NOMO-1 treated with dmso at 0.1 percent for 144 hours (cell line): ENCODE results near the gene C19orf25.

Source experiments
- DNase-seq: peaks from one replicate; lab custom pipeline; 2025; ENCODE audit not compliant: unreplicated experiment; lab: John Stamatoyannopoulos, UW

The C19orf25 gene

GRCh38 chr19:1466461-1467214, 12.4 kb downstream of the C19orf25 start:
- DNase-seq: no peak

DNA sequence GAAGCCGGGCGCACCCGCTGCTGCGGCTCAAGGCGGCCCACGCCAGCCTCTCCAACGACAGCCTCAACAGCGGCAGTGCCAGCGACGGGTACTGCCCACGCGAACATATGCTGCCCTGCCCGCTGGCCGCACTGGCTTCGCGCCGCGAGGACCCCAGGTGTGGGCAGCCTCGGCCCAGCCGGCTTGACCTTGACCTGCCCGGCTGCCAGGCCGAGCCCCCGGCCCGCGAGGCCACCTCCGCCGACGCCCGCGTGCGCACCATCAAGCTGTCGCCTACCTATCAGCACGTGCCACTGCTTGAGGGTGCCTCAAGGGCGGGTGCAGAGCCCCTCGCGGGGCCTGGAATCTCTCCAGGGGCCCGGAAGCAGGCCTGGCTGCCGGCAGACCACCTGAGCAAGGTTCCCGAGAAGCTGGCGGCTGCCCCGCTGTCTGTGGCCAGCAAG, 13.0 kb downstream of the C19orf25 start:
- DNase-seq: no peak

DNA sequence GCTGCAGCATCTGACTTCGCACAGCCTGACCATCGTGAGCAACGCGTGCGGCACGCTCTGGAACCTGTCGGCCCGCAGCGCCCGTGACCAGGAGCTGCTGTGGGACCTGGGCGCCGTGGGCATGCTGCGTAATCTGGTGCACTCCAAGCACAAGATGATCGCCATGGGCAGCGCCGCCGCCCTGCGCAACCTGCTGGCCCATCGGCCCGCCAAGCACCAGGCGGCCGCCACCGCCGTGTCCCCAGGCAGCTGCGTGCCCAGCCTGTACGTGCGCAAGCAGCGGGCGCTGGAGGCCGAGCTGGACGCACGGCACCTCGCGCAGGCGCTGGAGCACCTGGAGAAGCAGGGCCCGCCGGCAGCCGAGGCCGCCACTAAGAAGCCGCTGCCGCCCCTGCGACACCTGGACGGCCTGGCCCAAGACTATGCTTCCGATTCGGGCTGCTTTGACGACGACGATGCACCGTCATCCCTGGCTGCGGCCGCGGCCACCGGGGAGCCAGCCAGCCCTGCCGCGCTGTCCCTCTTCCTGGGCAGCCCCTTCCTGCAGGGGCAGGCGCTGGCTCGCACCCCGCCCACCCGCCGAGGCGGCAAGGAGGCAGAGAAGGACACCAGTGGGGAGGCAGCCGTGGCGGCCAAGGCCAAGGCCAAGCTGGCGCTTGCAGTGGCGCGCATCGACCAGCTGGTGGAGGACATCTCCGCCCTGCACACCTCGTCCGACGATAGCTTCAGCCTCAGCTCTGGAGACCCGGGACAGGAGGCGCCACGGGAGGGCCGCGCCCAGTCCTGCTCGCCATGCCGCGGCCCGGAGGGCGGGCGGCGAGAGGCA, 13.6 kb downstream of the C19orf25 start:
- DNase-seq: no peak

DNA sequence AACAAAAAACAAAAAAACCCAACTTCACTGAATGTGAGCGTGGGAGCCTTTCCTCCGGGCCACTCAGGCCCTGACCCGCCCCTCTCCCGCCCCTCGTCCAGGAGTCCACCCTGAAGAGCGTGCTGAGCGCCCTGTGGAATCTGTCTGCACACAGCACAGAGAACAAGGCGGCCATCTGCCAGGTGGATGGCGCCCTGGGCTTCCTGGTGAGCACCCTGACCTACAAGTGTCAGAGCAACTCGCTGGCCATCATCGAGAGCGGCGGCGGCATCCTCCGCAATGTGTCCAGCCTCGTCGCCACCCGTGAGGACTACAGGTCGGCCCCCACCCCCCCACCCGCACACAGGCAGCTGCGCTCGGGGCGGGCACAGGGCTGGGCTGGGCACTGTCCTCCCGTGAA, 17.2 kb downstream of the C19orf25 start:
- no peak for DNase-seq

DNA sequence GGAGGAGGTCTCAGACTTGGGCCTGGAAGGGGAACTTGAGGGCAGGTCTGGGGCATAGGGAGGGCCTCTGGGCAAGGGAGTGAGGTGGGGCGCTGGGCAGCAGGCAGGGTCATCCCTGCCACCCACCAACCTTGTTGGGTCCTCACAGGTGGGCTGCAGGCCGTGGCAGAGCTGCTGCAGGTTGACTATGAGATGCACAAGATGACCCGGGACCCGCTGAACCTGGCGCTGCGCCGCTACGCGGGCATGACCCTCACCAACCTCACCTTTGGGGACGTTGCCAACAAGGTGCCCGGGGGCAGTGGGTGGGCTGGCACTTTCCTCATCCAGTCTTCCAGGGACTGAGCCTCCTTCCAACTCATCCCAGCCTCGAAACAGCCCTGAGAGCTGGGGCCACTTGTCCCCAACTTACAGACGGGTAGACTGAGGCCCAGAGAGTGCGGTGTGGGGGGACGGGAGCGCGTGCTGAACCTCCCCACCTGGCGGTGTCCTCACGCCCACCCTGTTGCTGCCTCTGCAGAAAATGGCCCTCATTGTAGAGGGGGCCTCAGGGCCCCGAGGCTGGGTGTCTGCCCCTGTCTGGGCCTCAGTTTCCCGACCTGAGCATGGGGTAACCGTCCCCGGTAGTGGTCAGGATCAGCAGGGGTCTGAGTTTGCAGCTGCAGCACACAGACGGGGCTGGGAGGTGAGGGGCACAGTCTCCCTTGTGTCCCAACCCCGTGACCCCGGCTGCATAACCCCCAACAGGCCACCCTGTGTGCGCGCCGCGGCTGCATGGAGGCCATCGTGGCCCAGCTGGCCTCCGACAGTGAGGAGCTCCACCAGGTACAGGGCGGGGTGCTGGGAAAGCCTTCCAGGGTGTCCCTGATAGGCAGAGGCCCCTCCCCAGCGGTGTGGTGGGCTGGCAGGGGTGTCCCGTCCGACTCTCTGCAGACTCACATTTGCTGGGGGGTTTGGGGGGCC, 18.7 kb downstream of the C19orf25 start:
- no peak for DNase-seq

- DNase-seq: no peak
These were observed 19.5 kb downstream of the C19orf25 start for GRCh38 chr19:1459479-1459878.

DNA sequence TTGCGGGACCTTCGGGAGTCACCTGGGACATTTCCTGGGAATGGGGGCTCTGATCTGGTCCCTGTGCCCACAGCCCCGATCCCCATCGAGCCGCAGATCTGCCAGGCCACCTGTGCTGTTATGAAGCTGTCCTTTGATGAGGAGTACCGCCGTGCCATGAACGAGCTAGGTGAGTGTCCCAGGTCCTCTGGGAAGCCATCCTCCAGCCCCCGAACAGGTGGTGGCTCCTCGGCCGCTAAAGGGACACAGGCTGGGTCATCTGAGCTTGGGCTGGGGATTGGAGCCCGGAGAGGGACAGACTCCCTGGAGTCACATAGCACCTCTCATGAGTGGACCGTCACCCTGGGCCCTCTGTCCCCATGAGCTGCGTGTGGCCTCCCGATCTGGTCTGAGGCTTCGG, 21.1 kb downstream of the C19orf25 start:
- no peak for DNase-seq

DNA sequence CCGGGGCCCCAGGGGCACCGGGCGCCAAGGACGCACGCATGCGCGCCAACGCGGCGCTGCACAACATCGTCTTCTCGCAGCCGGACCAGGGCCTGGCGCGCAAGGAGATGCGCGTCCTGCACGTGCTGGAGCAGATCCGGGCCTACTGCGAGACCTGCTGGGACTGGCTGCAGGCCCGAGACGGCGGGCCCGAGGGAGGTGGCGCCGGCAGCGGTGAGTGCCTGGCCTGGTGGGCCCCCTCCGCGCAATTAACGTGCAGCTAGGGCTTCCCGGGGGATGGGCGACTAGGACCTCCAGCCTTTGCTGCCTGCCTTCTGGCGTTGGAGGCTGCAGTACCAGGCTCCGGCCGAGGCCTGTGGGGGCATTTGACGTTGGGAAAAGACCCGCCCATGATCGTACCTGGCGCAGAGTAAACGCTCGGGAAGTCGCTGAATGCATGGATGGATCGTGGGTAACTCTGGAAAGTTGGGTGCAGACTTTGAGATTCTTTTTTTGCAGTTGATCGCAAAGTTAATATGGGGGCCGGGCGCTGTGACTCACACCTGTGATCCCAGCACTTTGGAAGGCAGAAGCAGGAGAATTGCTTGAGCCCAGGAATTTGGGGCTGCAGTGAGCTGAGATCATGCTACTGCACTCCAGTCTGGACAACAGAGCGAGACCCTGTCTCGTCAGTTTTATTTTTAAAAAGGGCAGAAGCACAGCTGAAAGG, 21.8 kb downstream of the C19orf25 start:
- no peak for DNase-seq

DNA sequence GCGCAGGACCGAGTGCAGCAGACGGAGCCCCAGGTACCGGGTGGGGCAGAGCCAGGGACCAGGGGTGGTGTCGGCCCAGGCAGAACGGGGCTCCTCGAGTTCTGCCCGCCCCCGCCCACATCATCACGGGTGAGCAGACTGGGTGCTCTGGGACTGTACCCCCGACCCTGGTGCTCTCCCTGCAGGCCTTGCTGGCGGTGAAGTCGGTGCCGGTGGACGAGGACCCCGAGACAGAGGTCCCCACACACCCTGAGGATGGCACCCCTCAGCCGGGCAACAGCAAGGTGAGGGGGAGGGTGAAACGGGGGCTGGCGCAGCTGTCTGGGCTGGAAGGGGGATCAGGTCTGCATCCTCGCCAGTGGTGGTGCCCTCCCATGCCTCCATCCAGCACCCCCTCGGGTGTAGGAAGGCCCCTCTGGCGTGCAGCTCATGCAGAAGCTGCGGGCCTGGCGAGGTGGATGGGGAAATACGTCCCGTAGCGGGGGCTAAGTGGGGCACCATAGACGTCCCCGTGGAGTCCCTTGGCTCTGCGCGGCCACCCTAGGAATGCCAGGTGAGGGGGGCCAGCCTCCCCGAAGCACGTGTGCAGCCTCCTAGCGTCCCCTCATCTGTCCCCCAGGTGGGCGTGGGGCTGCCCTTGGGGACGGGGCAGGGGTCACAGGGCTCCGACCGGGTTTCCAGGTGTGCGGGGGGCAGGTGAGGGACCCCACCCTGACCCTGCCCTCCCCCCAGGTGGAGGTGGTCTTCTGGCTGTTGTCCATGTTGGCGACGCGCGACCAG, 22.7 kb downstream of the C19orf25 start:
- DNase-seq: no peak

DNA sequence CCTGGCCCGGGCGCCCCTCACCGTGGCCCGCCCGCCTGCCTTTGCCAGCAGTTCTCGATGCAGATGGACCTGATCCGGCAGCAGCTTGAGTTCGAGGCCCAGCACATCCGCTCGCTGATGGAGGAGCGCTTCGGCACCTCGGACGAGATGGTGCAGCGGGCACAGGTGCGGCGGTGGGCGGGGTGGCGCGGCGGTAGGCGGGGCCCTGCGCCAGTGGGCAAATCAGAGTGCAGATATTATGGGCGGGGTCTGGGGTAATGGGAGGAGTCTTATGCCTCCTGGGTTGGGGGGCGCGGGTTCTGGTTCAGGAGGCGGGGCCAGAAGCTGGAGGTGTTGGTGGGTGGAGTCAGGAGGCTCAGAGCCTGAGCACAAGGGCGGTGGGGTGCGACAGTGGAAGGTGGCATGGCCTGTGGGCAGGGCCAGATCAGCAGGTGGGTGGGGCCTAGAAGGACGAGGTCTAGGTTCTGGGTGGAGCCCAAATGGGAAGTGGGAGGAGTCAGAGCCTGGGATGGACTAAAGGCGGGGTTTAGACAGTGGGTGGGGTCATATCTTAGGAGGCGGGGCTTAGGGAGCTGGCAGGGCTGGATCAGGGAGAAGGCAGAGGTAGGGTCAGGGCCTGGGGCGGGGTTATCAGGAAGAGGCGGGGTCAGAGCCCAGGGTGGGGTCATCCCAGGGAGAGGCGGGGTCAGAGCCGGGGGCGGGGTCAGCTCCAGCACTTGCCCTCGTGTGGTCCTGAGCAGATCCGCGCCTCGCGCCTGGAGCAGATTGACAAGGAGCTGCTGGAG, 23.5 kb downstream of the C19orf25 start:
- no peak for DNase-seq

GRCh38 chr19:1455002-1455335, 24.0 kb downstream of the C19orf25 start:
- no peak for DNase-seq

GRCh38 chr19:1453525-1454364, 25.3 kb downstream of the C19orf25 start:
- DNase-seq: no peak

DNA sequence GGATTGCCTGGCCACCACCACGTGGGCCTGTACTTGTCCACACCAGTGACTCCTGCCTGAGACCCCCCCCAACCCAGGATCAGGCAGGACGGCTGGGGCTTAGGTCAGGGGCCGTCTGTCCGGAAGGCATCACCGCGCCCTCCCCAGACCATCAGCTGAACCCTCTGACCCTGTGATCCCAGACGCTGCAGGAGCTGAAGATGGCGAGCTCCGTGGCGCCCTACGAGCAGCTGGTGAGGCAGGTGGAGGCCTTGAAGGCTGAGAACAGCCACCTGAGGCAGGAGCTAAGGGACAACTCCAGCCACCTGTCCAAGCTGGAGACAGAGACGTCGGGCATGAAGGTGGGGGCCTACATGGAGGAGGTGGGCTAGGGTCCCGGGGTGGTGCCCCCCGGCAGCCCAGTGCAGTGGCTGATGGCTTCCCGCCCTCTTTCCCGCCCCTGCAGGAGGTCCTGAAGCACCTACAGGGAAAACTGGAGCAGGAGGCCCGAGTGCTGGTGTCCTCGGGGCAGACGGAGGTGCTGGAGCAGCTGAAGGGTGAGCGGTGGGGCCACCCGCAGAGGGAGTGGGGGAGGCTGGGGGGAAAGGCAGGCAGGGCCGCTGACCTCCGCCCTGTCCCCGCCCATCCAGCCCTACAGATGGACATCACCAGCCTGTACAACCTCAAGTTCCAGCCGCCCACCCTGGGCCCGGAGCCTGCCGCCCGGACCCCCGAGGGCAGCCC, 26.1 kb downstream of the C19orf25 start:
- no peak for DNase-seq

DNA sequence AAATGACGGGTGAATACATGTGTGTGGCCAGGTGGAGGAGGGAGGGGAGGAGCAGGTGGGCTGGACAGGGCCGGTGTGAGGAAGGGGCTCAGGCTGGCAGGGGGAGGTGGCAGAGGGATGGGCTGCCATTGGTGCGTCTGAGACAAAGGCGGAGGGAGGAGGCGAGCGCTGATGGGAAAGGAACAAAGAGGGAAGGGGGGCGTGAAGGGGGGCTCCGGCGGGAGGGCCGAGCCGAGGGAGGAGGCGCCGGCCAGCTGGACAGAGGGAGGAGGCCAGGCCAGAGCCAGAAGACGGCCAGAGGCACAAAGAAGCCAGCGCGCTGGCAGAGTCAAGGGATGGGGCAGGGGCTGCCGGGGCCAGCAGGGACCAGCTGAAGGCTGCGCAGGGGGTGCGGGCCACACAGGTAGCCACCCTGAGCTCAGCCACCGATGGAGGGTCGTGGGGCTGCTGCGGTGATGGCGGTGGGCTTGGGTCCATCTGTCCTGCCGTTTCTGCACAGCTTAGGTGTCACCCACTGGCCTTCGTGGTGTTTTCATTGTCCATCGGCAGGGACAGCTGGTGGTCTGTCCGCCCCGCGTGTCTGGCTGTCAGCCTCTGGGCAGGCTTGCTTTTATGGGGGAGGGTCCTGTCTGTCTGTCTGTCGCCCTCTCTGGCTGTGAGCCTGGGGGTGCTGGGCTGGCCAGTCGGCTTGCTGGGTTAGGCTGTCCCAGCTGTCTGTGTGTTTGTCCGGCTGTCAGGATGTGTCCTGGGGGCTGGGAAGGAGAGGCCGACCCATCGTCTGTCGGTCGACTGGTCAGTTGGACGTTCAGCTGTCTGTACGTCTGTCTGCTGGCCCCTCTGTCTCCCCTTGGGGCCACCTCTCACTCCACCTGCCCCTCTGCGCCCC, 26.9 kb downstream of the C19orf25 start:
- DNase-seq: no peak

GRCh38 chr19:1450735-1451731, 28.0 kb downstream of the C19orf25 start:
- DNase-seq: no peak
